Nasal cavity respiratory epithelium epithelial cell of viscerocranial mucosa (primary cell): Measurements from ENCODE around the gene CD163. TPM values are rescaled to one million over a fixed set of nuclear protein-coding genes. Genes with fewer than 3 reads are reported as not detected.

ENCODE experiments used
- total RNA-seq: library from RNA; depleted of rRNA; stranded (reverse); fragments of >200 nt; gene quantifications from 2 replicates; pipeline ENCODE4 v1.2.3, GENCODE V29; 2014

Gene CD163
- total RNA-seq: not detected in 2 replicates

GRCh38 chr12:7503686-7504415 is at the start of gene CD163:
CD163 (minus strand) TSS chr12:7503777; CDS start chr12:7503690, 87 bp downstream.

DNA sequence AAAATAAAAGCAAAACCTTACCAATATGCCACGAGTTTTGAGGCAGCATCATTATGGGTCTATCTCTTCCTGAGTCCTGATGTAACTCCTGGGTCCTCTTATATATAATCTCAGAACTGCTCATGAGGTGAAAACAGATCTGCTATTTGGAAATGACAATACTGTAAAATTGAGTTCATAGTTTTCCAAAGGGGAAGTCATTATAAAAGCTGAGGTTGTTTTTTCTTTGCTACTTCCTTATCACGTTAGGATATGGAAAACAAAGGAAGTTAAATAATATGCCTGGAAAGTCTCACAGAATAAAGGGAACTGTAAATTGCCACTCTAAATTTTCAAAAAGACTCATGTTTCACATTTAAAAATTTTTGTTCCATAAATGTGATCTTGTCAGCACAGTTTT is 59.5 kb downstream of the CD163 start, which contains the start of gene CD163L1:
Gene CD163L1, minus strand, starts transcription at position 78 of the 400 bp plus-strand sequence. Its CDS starts 26 bp downstream, at position 52.

Other genes starting within 250 kb of the CD163 start
- gene ACSM4, start 199.7 kb downstream of the CD163 start, total RNA-seq: not detected in 2 replicates
- gene CD163L1, start 59.6 kb downstream of the CD163 start, total RNA-seq: under 0.01 and 0.14 TPM in 2 replicates
- not detected in 2 replicates for gene APOBEC1, start 162.1 kb upstream of the CD163 start, total RNA-seq
- not detected in 2 replicates for gene GDF3, start 192.0 kb upstream of the CD163 start, total RNA-seq
- not detected in 2 replicates for gene DPPA3, start 207.7 kb upstream of the CD163 start, total RNA-seq
- not detected in 2 replicates for gene CLEC4C, start 243.6 kb upstream of the CD163 start, total RNA-seq